Cardiac muscle cell (in vitro differentiated cells and primary cell): ENCODE data around the gene CHFR. TPM values are rescaled to one million over a fixed set of nuclear protein-coding genes. Genes with fewer than 3 reads are reported as not detected.
"Not testable (repeated sequence)": the region's sequence is repeated elsewhere in the genome, so short reads cannot be mapped to it uniquely, and the experiment has no call there.

Source experiments
- DNase-seq, 2 donors: peaks; one replicate each; pipeline versions ENCODE4 v3.0.0 to v3.0.0-alpha.2; 2010 to 2017; ENCODE audit warnings: low read depth in 1 of 2, low spot score in 1 of 2
- H3K27ac ChIP-seq: fragments of 200-600 bp; sonication (generic); 2 replicates; pipeline ENCODE4 v1.5.1; 2016
- H3K27me3 ChIP-seq: fragments of 200-600 bp; sonication (generic); 2 replicates; pipeline ENCODE4 v1.6.0; 2016; ENCODE audit warnings: control low read depth
- H3K36me3 ChIP-seq: fragments of 200-600 bp; sonication (generic); 2 replicates; pipeline ENCODE4 v1.5.1; 2016; ENCODE audit warnings: control low read depth
- H3K4me1 ChIP-seq: fragments of 200-600 bp; sonication (generic); 2 replicates; pipeline ENCODE4 v1.8.1; 2017; ENCODE audit warnings: low read depth, mild to moderate bottlenecking, mixed run types
- H3K4me3 ChIP-seq: fragments of 200-600 bp; sonication (generic); 2 replicates; pipeline ENCODE4 v1.5.1; 2016; ENCODE audit warnings: mild to moderate bottlenecking
- H3K9me3 ChIP-seq: fragments of 200-600 bp; sonication (generic); 2 replicates; pipeline ENCODE4 v1.5.1; 2017; ENCODE audit warnings: low read depth, mild to moderate bottlenecking, control low read depth
- polyA plus RNA-seq: library from polyadenylated mRNA; unstranded; fragments of >200 nt; fragmentation: Nextera tagmentation; extraction: Ambion mirVana; gene quantifications from 2 replicates; pipeline ENCODE4 v1.2.1, GENCODE V29; 2016
- total RNA-seq: library from RNA; depleted of rRNA; stranded (reverse); fragments of >200 nt; gene quantifications from 2 replicates; pipeline ENCODE4 v1.2.3, GENCODE V29; 2016
- TF ChIP-seq, protein P1 (sequence below): IDR thresholded peaks from 2 replicates; pipeline ENCODE4 v1.5.1; 2012; ENCODE audit warnings: low read depth, mild to moderate bottlenecking, low read length

CHFR gene
- total and polyA plus RNA-seq, 2 experiments from 2014 or later = 30.0 to 30.6 TPM

- TF ChIP-seq, protein P1, sequence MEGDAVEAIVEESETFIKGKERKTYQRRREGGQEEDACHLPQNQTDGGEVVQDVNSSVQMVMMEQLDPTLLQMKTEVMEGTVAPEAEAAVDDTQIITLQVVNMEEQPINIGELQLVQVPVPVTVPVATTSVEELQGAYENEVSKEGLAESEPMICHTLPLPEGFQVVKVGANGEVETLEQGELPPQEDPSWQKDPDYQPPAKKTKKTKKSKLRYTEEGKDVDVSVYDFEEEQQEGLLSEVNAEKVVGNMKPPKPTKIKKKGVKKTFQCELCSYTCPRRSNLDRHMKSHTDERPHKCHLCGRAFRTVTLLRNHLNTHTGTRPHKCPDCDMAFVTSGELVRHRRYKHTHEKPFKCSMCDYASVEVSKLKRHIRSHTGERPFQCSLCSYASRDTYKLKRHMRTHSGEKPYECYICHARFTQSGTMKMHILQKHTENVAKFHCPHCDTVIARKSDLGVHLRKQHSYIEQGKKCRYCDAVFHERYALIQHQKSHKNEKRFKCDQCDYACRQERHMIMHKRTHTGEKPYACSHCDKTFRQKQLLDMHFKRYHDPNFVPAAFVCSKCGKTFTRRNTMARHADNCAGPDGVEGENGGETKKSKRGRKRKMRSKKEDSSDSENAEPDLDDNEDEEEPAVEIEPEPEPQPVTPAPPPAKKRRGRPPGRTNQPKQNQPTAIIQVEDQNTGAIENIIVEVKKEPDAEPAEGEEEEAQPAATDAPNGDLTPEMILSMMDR = no peak
- Histone ChIP-seq H3K4me3 (no peak overlapping the region), H3K27ac (no peak overlapping the region), H3K27me3 (no peaks in the 10 kb centered on the region), H3K9me3 (no peaks in the 10 kb centered on the region), H3K36me3 (peaks cover 52% of the 10 kb centered on the region), H3K4me1 (no peaks in the 10 kb centered on the region)
- no peak for DNase-seq
Observed at GRCh38 chr12:132856581-132856980, 30.8 kb downstream of the CHFR start.

- H3K4me1 ChIP-seq, H3K27ac ChIP-seq, DNase-seq, H3K9me3 ChIP-seq, H3K4me3 ChIP-seq, H3K27me3 ChIP-seq: not testable (repeated sequence)
- peaks cover 47% of the 10 kb centered on the region for H3K36me3 ChIP-seq
Observed at GRCh38 chr12:132855211-132855610, 32.2 kb downstream of the CHFR start.

GRCh38 chr12:132853285-132854092 is 33.9 kb downstream of the CHFR start:
- Histone ChIP-seq H3K27me3 (no peaks in the 10 kb centered on the region), H3K27ac (no peak overlapping the region), H3K4me1 (no peaks in the 10 kb centered on the region), H3K36me3 (peaks cover 40% of the 10 kb centered on the region), H3K9me3 (no peaks in the 10 kb centered on the region), H3K4me3 (no peak overlapping the region)
- DNase-seq = no peak
- TF ChIP-seq, protein P1 = no peak

DNA sequence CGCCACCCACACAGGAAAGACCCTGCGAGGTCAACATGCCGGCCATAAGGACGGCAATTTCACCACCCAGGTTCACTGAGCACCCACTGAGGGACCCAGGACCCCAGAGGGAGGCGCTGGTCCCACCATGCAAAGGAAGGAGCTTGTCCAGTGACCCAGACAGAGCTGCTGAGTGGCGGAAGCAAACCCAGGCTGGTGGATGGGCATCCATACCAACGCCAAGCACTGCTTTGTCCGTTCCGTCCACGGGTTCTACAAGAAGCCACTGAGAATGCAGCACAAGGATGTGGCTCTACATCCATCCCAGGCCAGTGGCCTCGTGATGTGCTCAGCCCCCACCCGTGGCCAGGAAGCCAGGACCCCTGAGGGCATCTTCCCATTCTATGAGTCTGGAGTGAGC is 34.9 kb downstream of the CHFR start:
- DNase-seq = no peak
- no peaks in the 10 kb centered on the region for H3K9me3 ChIP-seq
- H3K4me3 ChIP-seq = no peak overlapping the region
- TF ChIP-seq, protein P1 = no peak
- no peaks in the 10 kb centered on the region for H3K4me1 ChIP-seq
- peaks cover 34% of the 10 kb centered on the region for H3K36me3 ChIP-seq
- no peak overlapping the region for H3K27ac ChIP-seq
- no peaks in the 10 kb centered on the region for H3K27me3 ChIP-seq

GRCh38 chr12:132851465-132851864 is 35.9 kb downstream of the CHFR start:
- Histone ChIP-seq H3K27ac (no peak overlapping the region), H3K9me3 (no peaks in the 10 kb centered on the region), H3K4me3 (no peak overlapping the region), H3K4me1 (no peaks in the 10 kb centered on the region), H3K27me3 (no peaks in the 10 kb centered on the region), H3K36me3 (peaks cover 39% of the 10 kb centered on the region)
- TF ChIP-seq, protein P1 = no peak
- no peak for DNase-seq

GRCh38 chr12:132850291-132850690 is 37.1 kb downstream of the CHFR start:
- no peak for DNase-seq
- H3K36me3 ChIP-seq = peaks cover 29% of the 10 kb centered on the region
- H3K27ac ChIP-seq = no peak overlapping the region
- H3K9me3 ChIP-seq = no peaks in the 10 kb centered on the region
- H3K4me1 ChIP-seq = no peaks in the 10 kb centered on the region
- H3K27me3 ChIP-seq = no peaks in the 10 kb centered on the region
- TF ChIP-seq, protein P1 = no peak
- no peak overlapping the region for H3K4me3 ChIP-seq
